GM12878 (cell line): ENCODE measurements around the gene ABHD14A. TPM values are rescaled to one million over a fixed set of nuclear protein-coding genes. Genes with fewer than 3 reads are reported as not detected.

ENCODE experiments used
- ATAC-seq: fragments of 200-7000 bp; cut with Tn5 transposase; 3 replicates; pipeline ENCODE4 v1.9.1; 2020; ENCODE audit warnings: mild to moderate bottlenecking, moderate library complexity
- BruUV-seq: library from RNA; stranded (reverse); fragments of 400-500 nt; replicated peaks from 2 replicates; lab custom pipeline; 2021; lab: Mats Ljungman, UMichigan
- CTCF ChIA-PET: fragments of 300-600 bp; sonication (Branson Sonifier 250); formaldehyde crosslinking; extraction: SDS; loops from one replicate; lab custom pipeline; 2021; ENCODE audit warnings: inconsistent platforms; lab: Yijun Ruan, JAX
- POLR2A ChIA-PET: fragments of 350-600 bp; formaldehyde crosslinking; extraction: SDS; loops from one replicate; lab custom pipeline; 2021; ENCODE audit warnings: inconsistent platforms; lab: Charles Lee
- RAD21 ChIA-PET: fragments of 300-600 bp; sonication (Branson Sonifier 250); formaldehyde crosslinking; loops from one replicate; lab custom pipeline; 2023; ENCODE audit warnings: antibody characterized with exemption; ENCODE audit not compliant: unreplicated experiment; lab: Charles Lee
- SMC1A ChIA-PET: fragments of 300-600 bp; sonication (Branson Sonifier 250); formaldehyde crosslinking; loops from one replicate; lab custom pipeline; 2023; ENCODE audit not compliant: unreplicated experiment, uncharacterized antibody; lab: Charles Lee
- DNase-seq: peaks from one replicate; pipeline ENCODE4 v3.0.0-alpha.2; 2011; ENCODE audit warnings: low read depth, low spot score
- FAIRE-seq: peaks from 3 replicates; lab custom pipeline; 2011; peaks lifted over from hg19 to GRCh38; lab: Jason Lieb, UNC
- H2AFZ ChIP-seq: 2 replicates; pipeline ENCODE4 v1.6.0; 2011; ENCODE audit warnings: low read depth, low read length, control low read depth; ENCODE audit not compliant: control insufficient read depth
- H3K27ac ChIP-seq: 2 replicates; pipeline ENCODE4 v1.5.1; 2011; ENCODE audit warnings: control low read depth; ENCODE audit not compliant: control insufficient read depth, insufficient read depth
- H3K27me3 ChIP-seq, 2 experiments: replicated peaks in 1 of 2; 2 replicates each; pipeline versions ENCODE4 v1.6.0 to v1.6.1; 2011; ENCODE audit warnings: low read length in 1 of 2; ENCODE audit not compliant: control insufficient read depth in 2 of 2, insufficient read depth in 2 of 2
- H3K36me3 ChIP-seq, 2 experiments: 2 replicates each; pipeline ENCODE4 v1.5.1; 2011; ENCODE audit warnings: low read length in 1 of 2; ENCODE audit not compliant: control insufficient read depth in 2 of 2, insufficient read depth in 2 of 2
- H3K4me1 ChIP-seq: 2 replicates; pipeline ENCODE4 v1.6.1; 2011; ENCODE audit warnings: mild to moderate bottlenecking, low read length, moderate library complexity, mixed read lengths; ENCODE audit not compliant: control insufficient read depth, insufficient read depth
- H3K4me2 ChIP-seq: 2 replicates; pipeline ENCODE4 v1.6.0; 2011; ENCODE audit warnings: control low read depth; ENCODE audit not compliant: control insufficient read depth, insufficient read depth
- H3K4me3 ChIP-seq: fragments of 200-600 bp; sonication (generic); 2 replicates; pipeline ENCODE4 v1.5.1; 2016
- H3K79me2 ChIP-seq: 2 replicates; pipeline ENCODE4 v1.6.0; 2011; ENCODE audit warnings: low read length; ENCODE audit not compliant: control insufficient read depth, insufficient read depth
- H3K9ac ChIP-seq: 2 replicates; pipeline ENCODE4 v1.8.0; 2011; ENCODE audit warnings: low read length, control low read depth, mixed read lengths; ENCODE audit not compliant: control insufficient read depth, insufficient read depth
- H3K9me3 ChIP-seq: replicated peaks from 3 replicates; pipeline ENCODE4 v1.5.1; 2011; ENCODE audit warnings: mild to moderate bottlenecking, low read length; ENCODE audit not compliant: control insufficient read depth, insufficient read depth
- H4K20me1 ChIP-seq: 2 replicates; pipeline ENCODE4 v1.6.0; 2011; ENCODE audit not compliant: control insufficient read depth, insufficient read depth
- BMI1 ChIP-seq: fragments of 450-650 bp; IDR thresholded peaks from 2 replicates; pipeline ENCODE4 v1.6.1; 2016; ENCODE audit warnings: mild to moderate bottlenecking, moderate library complexity, borderline replicate concordance
- CBX5 ChIP-seq: sonication (generic); IDR thresholded peaks from 2 replicates; pipeline ENCODE4 v1.6.1; 2016; ENCODE audit warnings: low read depth, moderate library complexity, mild to moderate bottlenecking, inconsistent platforms
- CEBPZ ChIP-seq: fragments of 150-350 bp; IDR thresholded peaks from 2 replicates; pipeline ENCODE4 v1.6.1; 2016; ENCODE audit warnings: low read depth, low read length
- EGR1 ChIP-seq, 2 experiments: IDR thresholded peaks; 1 replicate in 1 of 2; 2 replicates in 1 of 2; pipeline ENCODE4 v1.6.1; 2011 to 2012; ENCODE audit warnings: low read depth in 2 of 2, low read length in 2 of 2, borderline replicate concordance in 1 of 2, mild to moderate bottlenecking in 1 of 2, moderate library complexity in 1 of 2
- EP300 ChIP-seq, 2 experiments: fragments of 150-350 bp in 1 of 2; IDR thresholded peaks; 2 replicates each; pipeline ENCODE4 v1.6.1; 2011 to 2012; ENCODE audit warnings: low read depth in 2 of 2, low read length in 2 of 2, borderline replicate concordance in 1 of 2, improper control_type of control experiment in 1 of 2, inconsistent platforms in 1 of 2; ENCODE audit not compliant: control insufficient read depth in 1 of 2
- HDAC6 ChIP-seq: fragments of 200-600 bp; sonication (generic); IDR thresholded peaks from one replicate; pipeline ENCODE4 v1.8.0; 2017; ENCODE audit warnings: antibody characterized with exemption; ENCODE audit not compliant: unreplicated experiment
- MEF2A ChIP-seq: IDR thresholded peaks from 2 replicates; pipeline ENCODE4 v1.6.1; 2011; ENCODE audit warnings: low read depth, mild to moderate bottlenecking, low read length, moderate library complexity; ENCODE audit not compliant: insufficient read depth
- MEF2B ChIP-seq: fragments of 450-650 bp; IDR thresholded peaks from 2 replicates; pipeline ENCODE4 v1.6.1; 2018; ENCODE audit warnings: mild to moderate bottlenecking, moderate library complexity; ENCODE audit not compliant: partially characterized antibody, poor library complexity, severe bottlenecking
- MXI1 ChIP-seq: fragments of 150-350 bp; IDR thresholded peaks from 2 replicates; pipeline ENCODE4 v1.6.1; 2011; ENCODE audit warnings: low read depth, mild to moderate bottlenecking, inconsistent platforms, low read length, improper control_type of control experiment
- NR2F1 ChIP-seq: fragments of 450-650 bp; conservative IDR thresholded peaks from 2 replicates; pipeline ENCODE4 v1.6.1; 2017; ENCODE audit warnings: mild to moderate bottlenecking
- POLR2A ChIP-seq: IDR thresholded peaks from 2 replicates; pipeline ENCODE4 v1.6.1; 2011; ENCODE audit warnings: low read depth, mild to moderate bottlenecking, low read length
- RCOR1 ChIP-seq: conservative IDR thresholded peaks from 2 replicates; pipeline ENCODE4 v1.6.1; 2012; ENCODE audit warnings: low read depth, low read length, improper control_type of control experiment
- SIX5 ChIP-seq: IDR thresholded peaks from 2 replicates; pipeline ENCODE4 v1.6.1; 2011; ENCODE audit warnings: mild to moderate bottlenecking, low read depth, low read length, moderate library complexity; ENCODE audit not compliant: severe bottlenecking
- SMARCA5 ChIP-seq: fragments of 450-650 bp; IDR thresholded peaks from 2 replicates; pipeline ENCODE4 v1.6.1; 2017; ENCODE audit warnings: mild to moderate bottlenecking
- SREBF1 ChIP-seq: IDR thresholded peaks from 2 replicates; pipeline ENCODE4 v1.6.1; 2012; ENCODE audit warnings: mild to moderate bottlenecking, low read length
- SUPT20H ChIP-seq: IDR thresholded peaks from 2 replicates; pipeline ENCODE4 v1.6.1; 2011; ENCODE audit warnings: low read depth, mild to moderate bottlenecking, low read length, moderate library complexity, borderline replicate concordance; ENCODE audit not compliant: control insufficient read depth
- WRNIP1 ChIP-seq: IDR thresholded peaks from 2 replicates; pipeline ENCODE4 v1.6.1; 2011; ENCODE audit warnings: low read depth, low read length, improper control_type of control experiment, borderline replicate concordance
- WGBS: methylation state at CpG from one replicate; pipeline ENCODE4 v1.1.6; 2016; ENCODE audit warnings: low lambda C conversion rate; ENCODE audit not compliant: insufficient replicate concordance, insufficient coverage; ENCODE audit errors: missing lambda C conversion rate; 5-methylcytosine and 5-hydroxymethylcytosine counted together
- in situ Hi-C: fragments of 300-500 bp; cut with MboI; formaldehyde crosslinking; loops from 9 replicates; pipeline ENCODE4 v1.14.3; 2018; ENCODE audit warnings: mixed read lengths
- intact Hi-C: fragments of 100-400 bp; cut with micrococcal nuclease; formaldehyde crosslinking; loops from one replicate; pipeline ENCODE4 v1.14.2; 2022; ENCODE audit not compliant: unreplicated experiment
- polyA plus RNA-seq, 11 experiments: library from polyadenylated mRNA; depleted of rRNA in 4 of 11; unstranded in 6 of 11; stranded (reverse) in 5 of 11; fragments of >200 nt; fragmentation: Nextera tagmentation in 4 of 11; fragmentation: Illumina TruSeq in 1 of 11; extraction: Ambion mirVana in 4 of 11; extraction: Trizol in 1 of 11; gene quantifications; 1 replicate in 1 of 11; 2 replicates in 10 of 11; pipeline versions ENCODE4 v1.2.1 to v1.2.3, GENCODE V29; 2011 to 2016; ENCODE audit warnings: inconsistent platforms in 2 of 11, missing spikeins in 2 of 11, low read depth in 1 of 11
- total RNA-seq, 4 experiments: library from RNA; depleted of rRNA in 3 of 4; stranded (reverse); fragments of >200 nt in 3 of 4; fragmentation: Illumina TruSeq in 1 of 4; extraction: Trizol in 1 of 4; gene quantifications; 2 replicates each; pipeline versions ENCODE4 v1.2.1 to v1.2.3, GENCODE V29; 2013 to 2021

The ABHD14A gene
- total and polyA plus RNA-seq, 10 of the 15 experiments (the other 5 are each of a cell fraction or from before 2014, with no cell fraction given) = 1.2 to 27.0 (median 7.9) TPM

GRCh38 chr3:51947215-51947900 lies 27.5 kb upstream of the ABHD14A start:
- ChIA-PET RAD21 (no interaction called here), POLR2A (no interaction called here), SMC1A (no interaction called here), CTCF (interaction anchor here (1.5 kb wide), 1 partner anchor 27 kb away, joined by 3 read pairs; the partner anchor contains the start of gene ABHD14B)
- DNase-seq (no peak), ATAC-seq (no peak), FAIRE-seq (no peak)
- H3K79me2 ChIP-seq = peaks cover 3% of the 10 kb centered on the region
- no peaks in the 10 kb centered on the region for H4K20me1 ChIP-seq
- no peak overlapping the region for H3K4me2 ChIP-seq
- H3K27me3 ChIP-seq = no peaks in the 10 kb centered on the region
- no peak overlapping the region for H2AFZ ChIP-seq
- no TSS peak for BruUV-seq
- H3K9ac ChIP-seq = no peak overlapping the region
- WGBS = 86% methylated on average over 13 of the region's 13 CpGs
- intact Hi-C loops = no loop called here
- in situ Hi-C loops = no loop called here
- TF ChIP-seq MEF2A (no peak), POLR2A (no peak), CBX5 (no peak), SIX5 (no peak), CEBPZ (no peak), MEF2B (no peak), MXI1 (no peak), SUPT20H (no peak), SMARCA5 (no peak), EGR1 (IDR thresholded peaks at IDR 0.05; ENCODE audit: borderline replicate concordance in 1 of 2, low read depth in 2 of 2, low read length in 2 of 2) (no peak), HDAC6 (no peak), SREBF1 (no peak), RCOR1 (no peak), NR2F1 (no peak), BMI1 (no peak), WRNIP1 (no peak), EP300 (IDR thresholded peaks at IDR 0.05; ENCODE audit: borderline replicate concordance in 1 of 2, control insufficient read depth in 1 of 2, low read depth in 2 of 2, low read length in 2 of 2) (no peak)
- H3K36me3 ChIP-seq = peaks cover 0 to 2% of the 10 kb centered on the region in 2 experiments; a peak in 1 of 4 replicates
- H3K4me1 ChIP-seq = peaks cover 10% of the 10 kb centered on the region
- no peaks in the 10 kb centered on the region for H3K9me3 ChIP-seq
- H3K4me3 ChIP-seq = no peak overlapping the region
- H3K27ac ChIP-seq = no peak overlapping the region
